Neural cell (in vitro differentiated cells): ENCODE measurements around the gene HDAC7.

Experiments
- EP300 ChIP-seq: fragments of 450-650 bp; conservative IDR thresholded peaks from 2 replicates; pipeline ENCODE4 v1.6.1; 2014; ENCODE audit warnings: antibody characterized with exemption, mild to moderate bottlenecking, moderate library complexity; ENCODE audit not compliant: poor library complexity, severe bottlenecking
- EZH2 ChIP-seq: fragments of 200-600, 300-800 bp; shearing (Covaris generic), sonication (generic); IDR thresholded peaks from 2 replicates; pipeline ENCODE4 v1.6.1; 2014; ENCODE audit warnings: antibody characterized with exemption, low read length, borderline replicate concordance, mild to moderate bottlenecking; ENCODE audit not compliant: insufficient read depth, poor library complexity, severe bottlenecking
- POLR2AphosphoS5 ChIP-seq: IDR thresholded peaks from 2 replicates; pipeline ENCODE4 v1.6.1; 2012
- RAD21 ChIP-seq: fragments of 450-650 bp; conservative IDR thresholded peaks from 2 replicates; pipeline ENCODE4 v1.6.1; 2014; ENCODE audit warnings: antibody characterized with exemption, mild to moderate bottlenecking, moderate library complexity
- TF ChIP-seq, protein P1 (sequence below): fragments of 450-650 bp; IDR thresholded peaks from 2 replicates; pipeline ENCODE4 v1.5.1; 2014; ENCODE audit warnings: antibody characterized with exemption, mild to moderate bottlenecking, moderate library complexity; ENCODE audit not compliant: poor library complexity, severe bottlenecking

DNA sequence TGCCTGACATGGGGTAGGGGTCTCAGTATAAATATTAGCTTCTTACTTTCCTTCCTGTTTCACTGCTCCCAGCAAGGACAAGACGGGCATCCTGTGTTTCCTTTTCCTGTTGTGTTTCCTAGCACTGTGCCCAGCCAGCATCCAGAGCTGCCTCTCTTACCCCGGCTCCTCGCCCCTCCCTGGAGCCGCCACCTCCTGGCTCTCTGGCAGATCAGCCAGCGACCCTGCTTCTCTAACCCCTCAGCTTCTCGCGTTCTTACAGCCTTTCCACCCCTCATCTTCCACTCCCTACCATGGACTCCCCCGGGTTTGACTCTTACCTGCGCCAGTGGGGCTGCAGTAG lies 17.8 kb downstream of the HDAC7 start:
- TF ChIP-seq RAD21, result no peak
- no peak for TF ChIP-seq EP300
- TF ChIP-seq, protein P1, sequence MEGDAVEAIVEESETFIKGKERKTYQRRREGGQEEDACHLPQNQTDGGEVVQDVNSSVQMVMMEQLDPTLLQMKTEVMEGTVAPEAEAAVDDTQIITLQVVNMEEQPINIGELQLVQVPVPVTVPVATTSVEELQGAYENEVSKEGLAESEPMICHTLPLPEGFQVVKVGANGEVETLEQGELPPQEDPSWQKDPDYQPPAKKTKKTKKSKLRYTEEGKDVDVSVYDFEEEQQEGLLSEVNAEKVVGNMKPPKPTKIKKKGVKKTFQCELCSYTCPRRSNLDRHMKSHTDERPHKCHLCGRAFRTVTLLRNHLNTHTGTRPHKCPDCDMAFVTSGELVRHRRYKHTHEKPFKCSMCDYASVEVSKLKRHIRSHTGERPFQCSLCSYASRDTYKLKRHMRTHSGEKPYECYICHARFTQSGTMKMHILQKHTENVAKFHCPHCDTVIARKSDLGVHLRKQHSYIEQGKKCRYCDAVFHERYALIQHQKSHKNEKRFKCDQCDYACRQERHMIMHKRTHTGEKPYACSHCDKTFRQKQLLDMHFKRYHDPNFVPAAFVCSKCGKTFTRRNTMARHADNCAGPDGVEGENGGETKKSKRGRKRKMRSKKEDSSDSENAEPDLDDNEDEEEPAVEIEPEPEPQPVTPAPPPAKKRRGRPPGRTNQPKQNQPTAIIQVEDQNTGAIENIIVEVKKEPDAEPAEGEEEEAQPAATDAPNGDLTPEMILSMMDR, result no peak
- no peak for TF ChIP-seq POLR2AphosphoS5
- TF ChIP-seq EZH2, result no peak
